AG08395 (cell line): ENCODE results near the gene PHLPP1.

Experiments
- DNase-seq: peaks from one replicate; pipeline ENCODE4 v3.0.0; 2012; ENCODE audit warnings: mixed read lengths, low spot score

Gene PHLPP1

DNA sequence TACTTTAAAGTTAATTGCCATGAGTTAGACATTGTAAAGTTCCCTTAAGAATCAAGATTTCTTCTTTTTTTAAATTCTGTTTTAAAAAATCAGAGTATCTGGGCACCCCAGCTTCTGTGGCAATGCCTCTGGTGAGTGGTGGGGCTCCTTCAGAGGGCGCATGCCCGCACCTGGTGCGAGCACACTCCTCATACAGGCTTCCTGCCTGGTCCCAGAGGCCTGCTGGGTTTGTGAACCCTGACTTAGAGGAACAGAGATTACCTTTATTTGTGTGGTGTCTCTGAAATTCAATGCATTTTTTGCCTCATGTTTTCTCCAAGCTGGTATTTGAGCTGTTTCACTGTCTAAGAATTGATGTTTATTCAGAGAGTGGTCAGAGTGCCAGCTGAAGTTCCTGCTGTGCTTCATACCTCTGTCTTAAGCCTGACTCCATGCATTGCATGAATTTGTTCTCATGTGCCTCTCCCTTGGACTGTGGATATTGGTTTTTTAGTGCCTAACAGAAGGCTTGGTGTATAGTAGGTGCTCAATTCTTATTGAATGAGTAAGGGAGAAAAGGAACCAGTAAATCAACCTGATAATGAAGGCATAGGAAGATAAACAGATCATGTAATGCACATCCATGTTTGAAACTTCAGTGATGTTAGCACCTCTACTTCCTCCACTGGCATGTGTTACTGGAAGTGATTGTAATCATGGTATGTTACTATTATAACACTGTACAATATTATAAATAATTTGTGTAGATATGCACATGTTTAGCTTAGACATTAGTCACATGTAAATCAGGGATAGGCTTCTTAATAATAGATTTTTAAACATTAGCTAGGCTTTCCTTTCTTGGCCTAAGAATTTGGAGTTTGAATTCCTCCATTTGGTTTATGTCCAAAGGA is 29.0 kb downstream of the PHLPP1 start:
- no peak for DNase-seq

GRCh38 chr18:62745089-62745751 is 29.9 kb downstream of the PHLPP1 start:
- DNase-seq: no peak

DNA sequence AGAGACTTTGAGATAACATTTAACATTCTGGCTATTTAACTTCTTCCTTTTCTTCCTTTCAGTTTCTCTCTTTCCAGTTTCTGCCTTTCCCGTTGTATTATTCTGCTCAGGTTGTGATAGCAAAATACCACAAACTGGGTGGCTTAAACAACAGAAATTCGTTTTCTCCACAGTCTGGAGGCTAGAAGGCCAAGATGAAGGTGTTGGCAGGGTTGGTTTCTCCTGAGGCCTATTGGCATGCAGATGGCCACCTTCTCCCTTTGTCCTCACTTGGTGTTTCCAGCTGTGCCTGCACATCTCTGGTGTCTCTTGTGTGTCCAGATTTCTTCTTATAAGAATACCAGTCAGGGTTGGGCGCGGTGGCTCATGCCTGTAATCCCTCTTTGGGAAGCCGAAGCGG is 34.0 kb downstream of the PHLPP1 start:
- DNase-seq: no peak

DNA sequence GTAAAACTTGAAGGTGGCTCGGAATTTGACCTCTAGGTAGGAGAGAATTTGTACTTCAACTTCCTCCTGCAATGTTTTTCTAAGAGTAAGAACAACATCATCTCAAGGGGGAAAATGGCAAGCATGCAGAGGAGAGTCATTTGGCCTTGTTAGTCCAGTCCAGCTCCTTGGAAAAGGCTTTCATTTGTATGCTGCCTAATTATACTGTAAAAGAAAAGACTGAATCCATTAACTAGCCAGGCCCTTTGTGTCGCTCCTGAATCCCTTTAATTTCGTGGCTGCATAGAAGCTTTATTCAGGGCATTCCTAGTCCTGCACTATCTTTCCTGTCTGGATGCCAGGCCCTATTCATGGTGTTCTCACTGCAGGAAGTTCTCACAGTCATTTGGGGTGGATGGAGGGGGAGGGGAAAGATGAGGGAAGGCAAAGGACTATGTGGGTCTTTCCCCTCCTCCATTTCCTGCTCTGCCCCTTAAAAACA is 36.0 kb downstream of the PHLPP1 start:
- DNase-seq: no peak

GRCh38 chr18:62751977-62752376 is 36.6 kb downstream of the PHLPP1 start:
- DNase-seq: no peak

DNA sequence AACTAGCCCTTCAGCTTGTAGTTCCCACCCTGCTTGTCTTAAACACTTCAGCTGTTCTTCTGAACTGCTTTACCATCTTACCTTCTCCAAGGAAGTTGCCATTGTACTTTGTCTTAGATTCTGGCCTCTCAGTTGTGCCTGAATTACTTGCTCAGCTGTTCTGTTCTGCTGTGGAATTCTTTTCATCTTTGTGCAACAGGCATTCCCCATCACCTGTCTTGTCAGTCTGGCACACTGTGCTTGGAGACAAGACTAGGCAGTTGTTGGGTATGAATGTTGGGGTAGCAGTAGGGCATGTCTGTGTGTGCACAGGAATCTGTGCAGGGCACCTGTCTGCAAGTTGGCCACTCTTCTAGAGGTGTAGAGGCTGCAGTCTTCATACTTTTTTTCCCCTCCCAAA is 38.7 kb downstream of the PHLPP1 start:
- DNase-seq: no peak

GRCh38 chr18:62755454-62755853 is 40.1 kb downstream of the PHLPP1 start:
- no peak for DNase-seq

GRCh38 chr18:62755946-62756345 is 40.6 kb downstream of the PHLPP1 start:
- DNase-seq: no peak

DNA sequence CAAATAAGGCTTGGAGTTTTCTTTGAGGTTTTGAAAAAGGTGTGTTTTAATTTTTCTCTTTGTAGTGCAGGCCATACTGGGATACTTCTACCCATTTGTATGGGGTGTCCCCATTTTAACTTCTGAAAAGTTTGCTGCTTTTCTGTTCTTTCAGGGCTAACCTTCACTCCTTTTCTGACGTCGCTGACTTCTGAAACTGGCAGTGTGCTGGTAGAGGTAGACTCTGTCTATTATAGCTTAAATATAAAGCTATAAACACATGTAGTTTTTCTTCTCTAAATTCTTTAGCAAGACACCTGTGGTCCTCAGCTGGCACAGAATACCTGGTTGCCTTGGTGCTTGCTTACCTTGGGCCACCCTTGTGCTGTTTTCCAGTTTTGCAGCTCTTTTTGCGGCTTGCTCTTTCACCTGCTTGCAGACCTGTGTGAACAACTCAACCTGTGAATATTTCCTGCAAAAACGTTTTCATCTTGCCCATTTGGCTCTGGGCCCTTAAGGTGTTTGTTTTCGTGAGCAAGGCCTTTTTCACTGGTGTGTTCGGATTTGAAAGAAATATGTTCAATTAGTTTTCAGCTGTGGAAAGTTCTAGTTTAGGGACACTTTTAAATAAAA is 42.2 kb downstream of the PHLPP1 start:
- no peak for DNase-seq

DNA sequence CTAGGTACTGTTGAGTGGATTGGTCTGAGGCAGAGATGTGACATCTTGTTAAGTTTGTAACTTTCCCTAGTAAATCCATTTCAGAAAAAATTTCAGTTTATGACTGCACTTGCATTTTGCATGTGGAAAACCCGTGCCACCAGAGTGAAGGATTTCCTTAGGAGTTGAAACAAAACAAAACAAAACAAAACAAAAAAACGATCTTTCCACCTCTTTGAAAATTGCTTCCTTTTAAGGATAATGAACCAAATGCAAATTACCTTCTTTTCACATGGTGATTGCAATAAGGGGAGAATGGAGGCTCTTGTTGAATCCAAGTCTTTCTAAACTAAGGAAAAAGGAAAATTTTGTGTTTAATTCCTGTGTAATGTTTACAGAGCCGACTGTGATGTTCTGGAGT is 43.2 kb downstream of the PHLPP1 start:
- DNase-seq: no peak

GRCh38 chr18:62759704-62760402 is 44.5 kb downstream of the PHLPP1 start:
- DNase-seq: peak; percentile 19

GRCh38 chr18:62760403-62760734 is 45.0 kb downstream of the PHLPP1 start:
- DNase-seq: no peak

DNA sequence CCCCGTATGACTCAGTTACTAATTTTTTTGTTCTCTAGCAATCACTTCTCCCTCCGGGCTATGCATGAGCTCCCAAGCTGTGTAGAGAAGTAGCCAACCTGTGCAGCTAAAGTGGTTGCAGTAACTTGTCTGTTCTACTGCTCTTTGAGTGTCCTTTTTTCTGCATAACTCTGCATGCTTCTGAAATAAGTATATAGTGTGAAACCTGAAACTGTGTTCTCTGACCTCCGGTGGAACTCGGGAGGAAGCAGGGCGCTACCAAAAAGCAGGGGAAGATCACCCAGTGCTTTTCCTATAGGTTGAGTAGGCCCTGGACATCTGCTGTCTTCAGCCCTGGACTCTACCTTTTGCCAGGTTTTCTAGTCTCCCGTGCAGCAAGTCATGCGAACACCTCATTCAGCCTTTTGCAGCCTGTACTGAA is 47.8 kb downstream of the PHLPP1 start:
- no peak for DNase-seq

DNA sequence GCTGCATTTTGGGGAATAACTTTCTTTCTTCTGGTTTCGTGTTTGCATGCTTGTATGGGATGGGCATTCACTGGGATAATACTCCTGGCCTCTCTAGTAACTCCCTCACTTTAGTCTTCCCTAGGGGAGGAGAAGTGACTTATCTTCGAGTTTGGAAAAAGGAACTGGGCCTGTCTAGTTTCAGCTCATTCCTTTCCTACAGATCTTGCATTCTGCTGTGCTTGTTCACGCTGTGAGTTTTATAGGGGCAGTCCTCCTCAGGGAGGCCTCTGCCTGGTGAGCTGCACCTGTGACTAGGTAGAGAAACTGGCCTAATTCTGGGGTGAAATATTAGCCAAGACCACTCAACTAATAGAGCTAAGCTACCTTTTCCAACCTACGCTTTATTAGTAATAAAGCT is 50.9 kb downstream of the PHLPP1 start:
- no peak for DNase-seq

DNA sequence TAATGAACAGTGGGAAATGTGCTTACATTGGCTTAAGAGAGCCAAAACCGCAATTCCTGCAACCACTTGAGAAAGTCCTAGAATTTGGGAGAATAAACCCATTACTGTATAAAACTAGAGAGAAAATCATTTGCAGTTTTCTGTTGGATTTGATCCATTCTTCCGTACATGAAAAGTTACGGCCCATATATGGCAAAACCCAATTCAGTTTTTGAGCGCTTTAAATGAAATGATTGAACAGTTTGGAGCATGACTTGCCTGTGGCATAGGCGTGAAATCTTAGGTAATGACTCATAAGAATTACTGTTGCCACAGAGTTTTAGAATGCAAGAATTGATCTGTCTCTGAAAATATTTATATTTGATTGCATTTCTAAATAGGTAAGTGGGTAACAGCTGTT is 52.0 kb downstream of the PHLPP1 start:
- DNase-seq: no peak

DNA sequence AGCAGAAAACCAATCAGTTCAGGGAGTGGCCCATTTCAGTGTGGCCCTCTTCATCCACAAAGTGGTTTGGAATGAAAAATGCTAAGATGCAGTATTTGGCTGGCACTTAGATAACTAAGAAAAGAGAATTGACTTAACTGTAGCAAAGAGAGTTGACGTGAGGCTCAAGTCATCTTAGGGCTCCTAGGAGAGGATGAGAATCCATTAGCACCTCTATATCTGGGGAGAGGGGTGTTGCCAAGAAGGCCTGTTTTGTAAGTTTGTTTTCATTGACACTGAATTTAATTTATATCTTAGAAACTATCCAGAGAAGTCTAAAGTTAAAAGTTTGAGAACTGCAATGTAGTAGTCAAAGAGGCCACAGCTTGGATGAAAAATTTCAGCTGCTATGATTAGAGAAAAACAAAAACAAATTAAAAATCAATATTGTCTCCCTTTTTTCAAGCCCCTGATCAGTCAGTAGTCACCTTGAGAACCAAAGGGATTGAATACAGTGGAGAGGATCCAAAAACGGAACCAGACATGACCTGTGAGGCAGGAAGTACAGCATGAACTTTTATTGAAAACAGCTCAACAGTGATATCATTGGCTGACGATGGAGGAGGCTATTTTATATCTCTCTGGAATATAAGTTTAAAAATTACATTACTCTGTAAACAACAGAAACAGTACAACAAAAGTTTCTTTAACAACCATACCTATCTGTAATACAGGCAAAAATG is 52.7 kb downstream of the PHLPP1 start:
- no peak for DNase-seq

- DNase-seq: no peak
These were observed 53.2 kb downstream of the PHLPP1 start for GRCh38 chr18:62768558-62768943.

GRCh38 chr18:62769216-62769615 is 53.9 kb downstream of the PHLPP1 start:
- DNase-seq: no peak

DNA sequence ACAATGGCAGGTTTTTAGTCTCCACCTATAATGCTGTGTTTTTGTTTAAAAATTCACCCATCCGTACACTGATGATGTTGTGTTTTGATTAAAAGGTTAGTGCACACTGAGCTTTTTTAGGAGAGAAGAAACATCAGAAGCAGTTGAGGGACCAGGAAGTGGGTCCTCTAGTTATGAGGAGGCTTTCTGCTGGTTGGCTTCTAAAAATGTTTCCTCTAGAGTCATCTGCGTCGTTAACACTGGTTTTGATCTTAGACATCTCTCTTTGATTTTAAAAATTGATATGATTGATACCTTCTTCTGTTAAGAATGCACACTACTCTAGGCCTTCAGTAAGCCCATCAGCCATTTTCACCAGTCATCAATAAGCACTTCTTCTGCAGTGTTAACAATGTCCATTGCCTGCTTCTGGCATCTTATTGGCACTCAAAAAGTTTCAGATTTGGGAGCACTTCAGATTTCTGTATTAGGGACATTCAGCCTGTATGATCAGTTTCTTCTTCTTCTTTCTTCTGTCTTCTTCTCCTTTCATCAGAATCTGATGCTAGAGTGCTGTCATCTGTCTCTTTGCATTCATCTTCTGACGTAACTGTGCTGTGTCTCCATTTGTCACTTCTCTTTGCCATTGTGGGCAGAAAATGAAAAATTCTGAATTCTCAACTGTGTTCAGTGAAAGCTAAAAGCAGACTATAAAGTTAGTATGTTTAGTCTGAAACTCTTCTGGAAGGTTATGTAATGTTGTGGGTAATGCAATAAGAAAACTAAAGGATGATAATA is 56.3 kb downstream of the PHLPP1 start:
- DNase-seq: no peak

DNA sequence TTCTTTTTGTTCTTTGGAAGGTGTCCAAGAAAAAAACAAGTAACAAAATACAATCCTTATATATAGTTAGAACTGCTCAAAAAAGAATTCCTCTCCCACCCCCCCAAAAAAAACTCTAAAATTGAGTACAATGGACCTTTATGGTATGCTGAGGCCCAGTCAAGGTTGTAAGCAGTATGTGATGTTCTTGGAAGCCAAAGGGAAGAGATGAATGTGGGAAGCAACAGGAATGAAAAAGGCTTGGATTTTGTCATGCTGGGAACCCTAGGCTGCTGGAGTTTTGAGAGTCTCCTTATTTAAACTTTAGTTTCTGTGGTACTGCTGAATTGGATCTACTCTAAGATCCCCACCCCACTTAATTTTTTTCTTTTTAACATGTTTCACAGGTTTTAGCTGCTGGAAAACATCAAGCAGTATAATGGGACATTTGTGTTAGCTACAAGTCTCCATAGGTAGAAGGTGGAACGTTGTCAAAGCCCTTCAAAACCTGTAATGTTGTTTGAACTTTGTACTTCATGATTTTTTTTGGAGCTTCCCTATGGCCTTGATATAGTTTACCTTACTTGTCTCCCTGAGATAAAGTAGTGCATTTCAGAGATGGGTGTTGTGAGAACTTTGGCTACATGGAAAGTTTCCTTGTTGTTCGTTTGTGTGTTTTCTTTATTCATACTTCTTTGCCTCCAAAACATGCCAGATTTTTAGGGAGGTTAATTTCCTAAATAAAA is 57.7 kb downstream of the PHLPP1 start:
- no peak for DNase-seq
